ENCODE measurements around the gene KRT6A. TPM values are rescaled to one million over a fixed set of nuclear protein-coding genes. Genes with fewer than 3 reads are reported as not detected.

The KRT6A gene
- total and polyA plus RNA-seq, 4 donors, result 0.02 to 0.05 TPM; not detected in 2

DNA sequence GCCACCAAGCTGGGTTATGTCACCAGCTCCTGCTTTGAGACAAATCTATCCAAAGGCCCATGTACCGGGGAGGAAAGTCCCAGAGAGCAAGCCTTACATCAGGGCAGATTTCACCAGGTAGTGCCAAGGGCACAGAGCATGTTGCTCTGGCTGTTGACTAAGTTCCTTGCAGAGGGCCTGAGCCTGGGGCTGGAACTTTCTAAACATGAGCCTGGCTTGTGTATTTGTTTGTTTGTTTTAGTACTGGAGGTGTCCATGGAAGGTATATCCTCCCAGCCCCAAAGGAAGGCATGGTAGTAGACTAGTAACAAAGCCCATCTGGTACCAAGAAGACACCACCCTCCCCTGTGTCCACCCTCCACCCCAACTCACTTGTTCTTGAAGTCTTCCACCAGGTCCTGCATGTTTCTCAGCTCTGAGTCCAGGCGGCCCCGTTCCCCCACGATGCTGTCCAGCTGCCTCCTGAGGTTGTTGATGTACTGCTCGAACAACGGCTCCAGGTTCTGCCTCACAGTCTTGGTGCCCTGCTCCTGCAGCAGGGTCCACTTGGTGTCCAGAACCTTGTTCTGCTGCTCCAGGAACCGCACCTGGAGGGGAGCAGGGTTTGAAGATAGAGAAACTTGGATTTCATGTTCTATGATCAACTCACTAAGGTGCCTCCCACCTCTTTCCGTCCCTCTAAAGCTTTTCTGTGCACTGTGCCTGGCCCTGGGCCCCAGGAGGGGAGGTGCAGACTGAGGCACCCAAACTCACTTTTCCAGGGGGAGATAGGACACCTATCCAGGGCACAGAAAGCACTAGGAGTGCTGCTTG lies 25.7 kb upstream of the KRT6A start:
- H3K9ac ChIP-seq (ENCODE audit: low read depth in 1 of 2, low read length in 2 of 2), result no peak overlapping the region
- H3K4me1 ChIP-seq (ENCODE audit: control insufficient read depth in 4 of 4, insufficient read depth in 4 of 4, low read length in 3 of 4), result no peaks in the 10 kb centered on the region
- 84% methylated on average over 8 of the region's 8 CpGs for WGBS
- peak; percentile 26 for DNase-seq (ENCODE audit: low spot score)
- TF ChIP-seq, protein P1, sequence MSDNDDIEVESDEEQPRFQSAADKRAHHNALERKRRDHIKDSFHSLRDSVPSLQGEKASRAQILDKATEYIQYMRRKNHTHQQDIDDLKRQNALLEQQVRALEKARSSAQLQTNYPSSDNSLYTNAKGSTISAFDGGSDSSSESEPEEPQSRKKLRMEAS (IDR thresholded peaks at IDR 0.05), result no peak
- TF ChIP-seq NR2F2 (IDR thresholded peaks at IDR 0.05), result no peak
- no peak for TF ChIP-seq FOXA2 (IDR thresholded peaks at IDR 0.05)
- TF ChIP-seq, protein P2, sequence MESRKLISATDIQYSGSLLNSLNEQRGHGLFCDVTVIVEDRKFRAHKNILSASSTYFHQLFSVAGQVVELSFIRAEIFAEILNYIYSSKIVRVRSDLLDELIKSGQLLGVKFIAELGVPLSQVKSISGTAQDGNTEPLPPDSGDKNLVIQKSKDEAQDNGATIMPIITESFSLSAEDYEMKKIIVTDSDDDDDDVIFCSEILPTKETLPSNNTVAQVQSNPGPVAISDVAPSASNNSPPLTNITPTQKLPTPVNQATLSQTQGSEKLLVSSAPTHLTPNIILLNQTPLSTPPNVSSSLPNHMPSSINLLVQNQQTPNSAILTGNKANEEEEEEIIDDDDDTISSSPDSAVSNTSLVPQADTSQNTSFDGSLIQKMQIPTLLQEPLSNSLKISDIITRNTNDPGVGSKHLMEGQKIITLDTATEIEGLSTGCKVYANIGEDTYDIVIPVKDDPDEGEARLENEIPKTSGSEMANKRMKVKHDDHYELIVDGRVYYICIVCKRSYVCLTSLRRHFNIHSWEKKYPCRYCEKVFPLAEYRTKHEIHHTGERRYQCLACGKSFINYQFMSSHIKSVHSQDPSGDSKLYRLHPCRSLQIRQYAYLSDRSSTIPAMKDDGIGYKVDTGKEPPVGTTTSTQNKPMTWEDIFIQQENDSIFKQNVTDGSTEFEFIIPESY (IDR thresholded peaks at IDR 0.05), result no peak
- no peak for TF ChIP-seq YY1 (IDR thresholded peaks at IDR 0.05)
- TF ChIP-seq GABPA (IDR thresholded peaks at IDR 0.05 in 1 of 2, conservative IDR thresholded peaks at IDR 0.05 in 1 of 2), result no peak
- TF ChIP-seq RAD21 (IDR thresholded peaks at IDR 0.05), result no peak
- no peak for TF ChIP-seq SP1 (IDR thresholded peaks at IDR 0.05)
- TF ChIP-seq HNF4A (conservative IDR thresholded peaks at IDR 0.05), result no peak
- TF ChIP-seq FOXA1 (IDR thresholded peaks at IDR 0.05), result no peak
- TF ChIP-seq, protein P3, sequence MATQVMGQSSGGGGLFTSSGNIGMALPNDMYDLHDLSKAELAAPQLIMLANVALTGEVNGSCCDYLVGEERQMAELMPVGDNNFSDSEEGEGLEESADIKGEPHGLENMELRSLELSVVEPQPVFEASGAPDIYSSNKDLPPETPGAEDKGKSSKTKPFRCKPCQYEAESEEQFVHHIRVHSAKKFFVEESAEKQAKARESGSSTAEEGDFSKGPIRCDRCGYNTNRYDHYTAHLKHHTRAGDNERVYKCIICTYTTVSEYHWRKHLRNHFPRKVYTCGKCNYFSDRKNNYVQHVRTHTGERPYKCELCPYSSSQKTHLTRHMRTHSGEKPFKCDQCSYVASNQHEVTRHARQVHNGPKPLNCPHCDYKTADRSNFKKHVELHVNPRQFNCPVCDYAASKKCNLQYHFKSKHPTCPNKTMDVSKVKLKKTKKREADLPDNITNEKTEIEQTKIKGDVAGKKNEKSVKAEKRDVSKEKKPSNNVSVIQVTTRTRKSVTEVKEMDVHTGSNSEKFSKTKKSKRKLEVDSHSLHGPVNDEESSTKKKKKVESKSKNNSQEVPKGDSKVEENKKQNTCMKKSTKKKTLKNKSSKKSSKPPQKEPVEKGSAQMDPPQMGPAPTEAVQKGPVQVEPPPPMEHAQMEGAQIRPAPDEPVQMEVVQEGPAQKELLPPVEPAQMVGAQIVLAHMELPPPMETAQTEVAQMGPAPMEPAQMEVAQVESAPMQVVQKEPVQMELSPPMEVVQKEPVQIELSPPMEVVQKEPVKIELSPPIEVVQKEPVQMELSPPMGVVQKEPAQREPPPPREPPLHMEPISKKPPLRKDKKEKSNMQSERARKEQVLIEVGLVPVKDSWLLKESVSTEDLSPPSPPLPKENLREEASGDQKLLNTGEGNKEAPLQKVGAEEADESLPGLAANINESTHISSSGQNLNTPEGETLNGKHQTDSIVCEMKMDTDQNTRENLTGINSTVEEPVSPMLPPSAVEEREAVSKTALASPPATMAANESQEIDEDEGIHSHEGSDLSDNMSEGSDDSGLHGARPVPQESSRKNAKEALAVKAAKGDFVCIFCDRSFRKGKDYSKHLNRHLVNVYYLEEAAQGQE (IDR thresholded peaks at IDR 0.05), result no peak
- H3K4me3 ChIP-seq (ENCODE audit: low read depth in 1 of 3, low read length in 3 of 3), result no peak overlapping the region
- no peak overlapping the region for H3K27ac ChIP-seq (ENCODE audit: low read depth in 1 of 2, low read length in 2 of 2)
- H3K9me3 ChIP-seq (ENCODE audit: control insufficient read depth in 4 of 4, low read length in 3 of 4), result no peaks in the 10 kb centered on the region
- H3K27me3 ChIP-seq (ENCODE audit: control insufficient read depth in 4 of 4, insufficient read depth in 4 of 4, low read length in 3 of 4), result no peaks in the 10 kb centered on the region
- H3K36me3 ChIP-seq (ENCODE audit: control insufficient read depth in 4 of 4, insufficient read depth in 3 of 4, low read depth in 1 of 4, low read length in 3 of 4), result no peaks in the 10 kb centered on the region

DNA sequence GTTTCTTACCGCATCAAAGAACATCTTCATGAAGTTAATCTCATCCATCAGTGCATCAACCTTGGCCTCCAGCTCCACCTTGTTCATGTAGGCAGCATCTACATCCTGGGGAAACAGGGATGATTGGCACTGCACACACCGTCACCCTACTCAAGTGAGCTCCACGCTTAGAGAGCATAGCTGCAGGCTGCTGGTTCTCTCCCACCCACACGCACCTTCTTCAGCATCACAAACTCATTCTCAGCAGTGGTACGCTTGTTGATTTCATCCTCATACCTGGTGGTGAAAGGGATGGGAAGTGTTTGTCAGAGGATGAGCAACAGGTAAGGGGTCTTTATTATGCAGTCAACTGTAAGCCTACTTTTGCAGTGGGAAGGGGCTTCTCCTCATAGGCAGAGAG lies 24.8 kb upstream of the KRT6A start:
- WGBS, result 98% methylated on average over 5 of the region's 5 CpGs
- no peak overlapping the region for H3K4me3 ChIP-seq (ENCODE audit: low read depth in 1 of 3, low read length in 3 of 3)
- no peak overlapping the region for H3K27ac ChIP-seq (ENCODE audit: low read depth in 1 of 2, low read length in 2 of 2)
- H3K9ac ChIP-seq (ENCODE audit: low read depth in 1 of 2, low read length in 2 of 2), result no peak overlapping the region
- no peaks in the 10 kb centered on the region for H3K27me3 ChIP-seq (ENCODE audit: control insufficient read depth in 4 of 4, insufficient read depth in 4 of 4, low read length in 3 of 4)
- H3K9me3 ChIP-seq (ENCODE audit: control insufficient read depth in 4 of 4, low read length in 3 of 4), result no peaks in the 10 kb centered on the region
- TF ChIP-seq SP1 (IDR thresholded peaks at IDR 0.05) (no peak), HNF4A (conservative IDR thresholded peaks at IDR 0.05) (no peak), GABPA (IDR thresholded peaks at IDR 0.05 in 1 of 2, conservative IDR thresholded peaks at IDR 0.05 in 1 of 2) (no peak), TAF1 (conservative IDR thresholded peaks at IDR 0.05) (no peak), FOXA2 (IDR thresholded peaks at IDR 0.05) (no peak)
- TF ChIP-seq, protein P4, sequence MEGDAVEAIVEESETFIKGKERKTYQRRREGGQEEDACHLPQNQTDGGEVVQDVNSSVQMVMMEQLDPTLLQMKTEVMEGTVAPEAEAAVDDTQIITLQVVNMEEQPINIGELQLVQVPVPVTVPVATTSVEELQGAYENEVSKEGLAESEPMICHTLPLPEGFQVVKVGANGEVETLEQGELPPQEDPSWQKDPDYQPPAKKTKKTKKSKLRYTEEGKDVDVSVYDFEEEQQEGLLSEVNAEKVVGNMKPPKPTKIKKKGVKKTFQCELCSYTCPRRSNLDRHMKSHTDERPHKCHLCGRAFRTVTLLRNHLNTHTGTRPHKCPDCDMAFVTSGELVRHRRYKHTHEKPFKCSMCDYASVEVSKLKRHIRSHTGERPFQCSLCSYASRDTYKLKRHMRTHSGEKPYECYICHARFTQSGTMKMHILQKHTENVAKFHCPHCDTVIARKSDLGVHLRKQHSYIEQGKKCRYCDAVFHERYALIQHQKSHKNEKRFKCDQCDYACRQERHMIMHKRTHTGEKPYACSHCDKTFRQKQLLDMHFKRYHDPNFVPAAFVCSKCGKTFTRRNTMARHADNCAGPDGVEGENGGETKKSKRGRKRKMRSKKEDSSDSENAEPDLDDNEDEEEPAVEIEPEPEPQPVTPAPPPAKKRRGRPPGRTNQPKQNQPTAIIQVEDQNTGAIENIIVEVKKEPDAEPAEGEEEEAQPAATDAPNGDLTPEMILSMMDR (IDR thresholded peaks at IDR 0.05; ENCODE audit: low read depth, low read length, missing input control), result no peak
- no peaks in the 10 kb centered on the region for H3K4me1 ChIP-seq (ENCODE audit: control insufficient read depth in 4 of 4, insufficient read depth in 4 of 4, low read length in 3 of 4)
- H3K36me3 ChIP-seq (ENCODE audit: control insufficient read depth in 4 of 4, insufficient read depth in 3 of 4, low read depth in 1 of 4, low read length in 3 of 4), result no peaks in the 10 kb centered on the region
- DNase-seq (ENCODE audit: low spot score), result peak; percentile 10
